H1 (cell line): Measurements from ENCODE around the gene PANX1. TPM values are rescaled to one million over a fixed set of nuclear protein-coding genes. Genes with fewer than 3 reads are reported as not detected.

Experiments
- CTCF ChIA-PET: fragments of 300-600 bp; sonication (Branson Sonifier 250); formaldehyde crosslinking; loops from one replicate; lab custom pipeline; 2021; ENCODE audit not compliant: partially characterized antibody; lab: Charles Lee
- POLR2A ChIA-PET: fragments of 300-600 bp; sonication (Branson Sonifier 250); formaldehyde crosslinking; loops from one replicate; lab custom pipeline; 2021; ENCODE audit warnings: inconsistent platforms; ENCODE audit not compliant: partially characterized antibody; lab: Charles Lee
- DNase-seq, 2 experiments: peaks; one replicate each; pipeline versions ENCODE4 v3.0.0 to v3.0.0-alpha.2; 2010 to 2022; ENCODE audit warnings: low spot score in 2 of 2, low read depth in 1 of 2, mixed read lengths in 1 of 2
- FAIRE-seq: peaks from 2 replicates; lab custom pipeline; 2011; peaks lifted over from hg19 to GRCh38; lab: Jason Lieb, UNC
- H2AFZ ChIP-seq: 2 replicates; pipeline ENCODE4 v1.8.1; 2012; ENCODE audit warnings: low read length, inconsistent platforms
- H2AK5ac ChIP-seq: 2 replicates; pipeline ENCODE4 v1.6.1; 2013; ENCODE audit warnings: low read depth, low read length
- H2BK120ac ChIP-seq: replicated peaks from 2 replicates; pipeline ENCODE3; 2013; ENCODE audit warnings: low read depth, low read length, inconsistent platforms
- H2BK12ac ChIP-seq: 2 replicates; pipeline ENCODE4 v1.6.1; 2013; ENCODE audit warnings: low read depth, low read length
- H2BK15ac ChIP-seq: 2 replicates; pipeline ENCODE4 v1.6.1; 2013; ENCODE audit warnings: low read length
- H2BK20ac ChIP-seq: 2 replicates; pipeline ENCODE4 v1.6.1; 2013; ENCODE audit warnings: low read length
- H2BK5ac ChIP-seq: 2 replicates; pipeline ENCODE4 v1.6.1; 2013; ENCODE audit warnings: low read depth, low read length
- H3K14ac ChIP-seq: 2 replicates; pipeline ENCODE4 v1.6.1; 2013; ENCODE audit warnings: inconsistent platforms; ENCODE audit not compliant: insufficient read length
- H3K18ac ChIP-seq: 2 replicates; pipeline ENCODE4 v1.6.1; 2013; ENCODE audit warnings: low read length; ENCODE audit errors: extremely low read depth
- H3K23ac ChIP-seq: 2 replicates; pipeline ENCODE4 v1.6.1; 2013; ENCODE audit warnings: inconsistent platforms; ENCODE audit not compliant: insufficient read length
- H3K23me2 ChIP-seq: 2 replicates; pipeline ENCODE4 v1.6.1; 2013; ENCODE audit warnings: low read depth, low read length
- H3K27ac ChIP-seq: 2 replicates; pipeline ENCODE4 v1.6.1; 2011; ENCODE audit warnings: low read depth, low read length, inconsistent platforms
- H3K27me3 ChIP-seq, 4 experiments: replicated peaks in 1 of 4; 1 replicate in 1 of 4; 2 replicates in 3 of 4; pipeline versions ENCODE4 v1.6.1 to v1.8.1; 2011 to 2013; ENCODE audit warnings: low read length in 3 of 4, mild to moderate bottlenecking in 3 of 4, inconsistent platforms in 2 of 4, mixed read lengths in 2 of 4, moderate library complexity in 1 of 4; ENCODE audit not compliant: control insufficient read depth in 3 of 4, insufficient read depth in 3 of 4; ENCODE audit errors: extremely low read depth in 1 of 4
- H3K36me3 ChIP-seq, 4 experiments: 2 replicates each; pipeline versions ENCODE4 v1.6.1 to v1.8.1; 2011 to 2013; ENCODE audit warnings: mild to moderate bottlenecking in 4 of 4, low read length in 3 of 4, moderate library complexity in 2 of 4, control low read depth in 1 of 4, inconsistent platforms in 1 of 4; ENCODE audit not compliant: insufficient read depth in 4 of 4, control insufficient read depth in 2 of 4
- H3K4ac ChIP-seq: replicated peaks from 2 replicates; pipeline ENCODE3; 2013; ENCODE audit warnings: low read length, low read depth, mixed read lengths, inconsistent platforms; ENCODE audit not compliant: insufficient read length
- H3K4me1 ChIP-seq, 4 experiments: replicated peaks in 1 of 4; 1 replicate in 1 of 4; 2 replicates in 3 of 4; pipeline versions ENCODE4 v1.6.1 to v1.8.1; 2011 to 2013; ENCODE audit warnings: low read length in 3 of 4, inconsistent platforms in 2 of 4, mixed read lengths in 1 of 4; ENCODE audit not compliant: insufficient read depth in 4 of 4, control insufficient read depth in 3 of 4
- H3K4me2 ChIP-seq, 2 experiments: 2 replicates each; pipeline versions ENCODE4 v1.6.1 to v1.8.1; 2011 to 2013; ENCODE audit warnings: low read depth in 2 of 2, low read length in 2 of 2, control low read depth in 1 of 2, inconsistent platforms in 1 of 2, mild to moderate bottlenecking in 1 of 2; ENCODE audit not compliant: insufficient read depth in 1 of 2
- H3K4me3 ChIP-seq, 4 experiments: fragments of 200-600, 300-600 bp in 1 of 4; sonication (generic), shearing (Covaris generic), sonication (Bioruptor Twin) in 1 of 4; 2 replicates each; pipeline versions ENCODE4 v1.5.1 to v1.8.1; 2011 to 2016; ENCODE audit warnings: low read length in 4 of 4, low read depth in 3 of 4, control low read depth in 2 of 4, inconsistent platforms in 2 of 4, mild to moderate bottlenecking in 2 of 4, mixed read lengths in 1 of 4, moderate library complexity in 1 of 4; ENCODE audit not compliant: insufficient read depth in 2 of 4; ENCODE audit errors: extremely low read depth in 1 of 4
- H3K56ac ChIP-seq: replicated peaks from 2 replicates; pipeline ENCODE3; 2013; ENCODE audit warnings: low read depth, mild to moderate bottlenecking, mixed read lengths, low read length, inconsistent platforms; ENCODE audit not compliant: insufficient read length
- H3K79me1 ChIP-seq: 2 replicates; pipeline ENCODE4 v1.6.1; 2013; ENCODE audit warnings: low read depth, low read length, control low read depth
- H3K79me2 ChIP-seq, 2 experiments: 2 replicates each; pipeline versions ENCODE4 v1.6.1 to v1.8.1; 2012 to 2013; ENCODE audit warnings: low read length in 2 of 2, mild to moderate bottlenecking in 2 of 2, inconsistent platforms in 1 of 2; ENCODE audit not compliant: insufficient read depth in 2 of 2, control insufficient read depth in 1 of 2
- H3K9ac ChIP-seq, 4 experiments: replicated peaks in 1 of 4; 1 replicate in 1 of 4; 2 replicates in 3 of 4; pipeline versions ENCODE4 v1.6.1 to v1.8.1; 2011 to 2013; ENCODE audit warnings: low read depth in 3 of 4, low read length in 3 of 4, control low read depth in 2 of 4, mild to moderate bottlenecking in 2 of 4, moderate library complexity in 2 of 4, inconsistent platforms in 1 of 4; ENCODE audit errors: extremely low read depth in 1 of 4
- H3K9me3 ChIP-seq, 2 experiments: 2 replicates each; pipeline versions ENCODE4 v1.6.1 to v1.8.1; 2012 to 2013; ENCODE audit warnings: mild to moderate bottlenecking in 2 of 2, moderate library complexity in 2 of 2, control low read depth in 1 of 2, inconsistent platforms in 1 of 2, low read depth in 1 of 2, low read length in 1 of 2, mixed read lengths in 1 of 2; ENCODE audit not compliant: insufficient read depth in 2 of 2
- H4K20me1 ChIP-seq, 2 experiments: replicated peaks in 1 of 2; 2 replicates each; pipeline versions ENCODE3 to v1.8.1; 2011 to 2013; ENCODE audit warnings: inconsistent platforms in 2 of 2, low read length in 2 of 2, mild to moderate bottlenecking in 1 of 2; ENCODE audit not compliant: insufficient read depth in 2 of 2, control insufficient read depth in 1 of 2
- H4K5ac ChIP-seq: 2 replicates; pipeline ENCODE4 v1.6.1; 2013; ENCODE audit warnings: low read length, low read depth, mixed read lengths, inconsistent platforms; ENCODE audit not compliant: insufficient read length
- H4K8ac ChIP-seq: 2 replicates; pipeline ENCODE4 v1.8.0; 2013; ENCODE audit warnings: mild to moderate bottlenecking, moderate library complexity, low read length, inconsistent platforms; ENCODE audit not compliant: insufficient read depth; ENCODE audit errors: extremely low read depth
- H4K91ac ChIP-seq: replicated peaks from 2 replicates; pipeline ENCODE3; 2013; ENCODE audit warnings: low read length, mixed read lengths, inconsistent platforms; ENCODE audit not compliant: insufficient read length
- BRCA1 ChIP-seq: IDR thresholded peaks from 2 replicates; pipeline ENCODE4 v1.6.1; 2012; ENCODE audit warnings: low read depth, low read length, improper control_type of control experiment
- CHD1 ChIP-seq: IDR thresholded peaks from 2 replicates; pipeline ENCODE4 v1.6.1; 2012; ENCODE audit warnings: low read depth, low read length, improper control_type of control experiment
- E2F6 ChIP-seq: IDR thresholded peaks from 2 replicates; pipeline ENCODE4 v1.6.1; 2012; ENCODE audit warnings: inconsistent platforms
- FOSL1 ChIP-seq: IDR thresholded peaks from 2 replicates; pipeline ENCODE4 v1.6.1; 2011; ENCODE audit warnings: mild to moderate bottlenecking, low read depth, low read length, moderate library complexity; ENCODE audit not compliant: insufficient read depth
- KDM4A ChIP-seq: IDR thresholded peaks from one replicate; pipeline ENCODE4 v1.7.1; 2012; ENCODE audit warnings: low read depth, mild to moderate bottlenecking, moderate library complexity, low read length, inconsistent platforms; ENCODE audit not compliant: severe bottlenecking
- WGBS, 2 experiments: shearing (Covaris generic) in 1 of 2; methylation state at CpG; one replicate each; pipeline versions ENCODE4 v1.1.6 to v1.1.7; 2013 to 2015; ENCODE audit warnings: low lambda C conversion rate in 2 of 2, mixed read lengths in 2 of 2, inconsistent platforms in 1 of 2, low coverage in 1 of 2, missing lambda C conversion rate in 1 of 2; ENCODE audit not compliant: insufficient replicate concordance in 2 of 2, insufficient coverage in 1 of 2, insufficient read length in 1 of 2; ENCODE audit errors: extremely low coverage in 1 of 2, missing lambda C conversion rate in 1 of 2; 5-methylcytosine and 5-hydroxymethylcytosine counted together
- polyA plus RNA-seq, 7 experiments: library from polyadenylated mRNA; depleted of rRNA in 3 of 7; stranded (reverse) in 5 of 7; unstranded in 2 of 7; fragments of >200 nt in 5 of 7; fragments of 200-250 nt in 2 of 7; gene quantifications; 1 replicate in 5 of 7; 2 replicates in 1 of 7; 4 replicates in 1 of 7; pipeline versions ENCODE4 v1.2.1 to v1.2.3, GENCODE V29; 2011 to 2013; ENCODE audit warnings: missing spikeins in 2 of 7, mixed read lengths in 2 of 7
- total RNA-seq: library from RNA; stranded (reverse); fragmentation: NEBNext Ultra II Directional; extraction: Animal tissue kit (Norgen Biotek cat#: 25700); gene quantifications from 2 replicates; pipeline ENCODE4 v1.2.1, GENCODE V29; 2021

PANX1 gene
- total and polyA plus RNA-seq, 2 of the 8 experiments (the other 6 are each of a cell fraction or from before 2014, with no cell fraction given) = 15.9 to 35.2 TPM

- Histone ChIP-seq H2BK12ac (no peak overlapping the region), H3K79me2 (peaks cover 64 to 98% of the 10 kb centered on the region in 2 experiments), H3K27me3 (no peaks in the 10 kb centered on the region), H4K20me1 (peaks cover 44 to 52% of the 10 kb centered on the region in 2 experiments), H3K14ac (no peak overlapping the region), H3K9me3 (no peaks in the 10 kb centered on the region), H3K23me2 (peaks cover 6% of the 10 kb centered on the region), H3K27ac (no peak overlapping the region), H4K8ac (no peak overlapping the region), H4K5ac (no peak overlapping the region), H3K4me2 (no peak overlapping the region; a peak in 1 of 4 replicates), H3K23ac (no peak overlapping the region), H2BK5ac (no peak overlapping the region), H4K91ac (no peak overlapping the region), H3K18ac (no peak overlapping the region), H3K36me3 (peaks cover 0 to 4% (median 0%) of the 10 kb centered on the region in 4 experiments; a peak in 1 of 8 replicates), H2AK5ac (no peak overlapping the region), H3K4ac (no peak overlapping the region), H3K9ac (no peak overlapping the region; a peak in 1 of 7 replicates), H2AFZ (no peak overlapping the region), H3K56ac (no peak overlapping the region), H3K79me1 (peaks cover 26% of the 10 kb centered on the region), H2BK120ac (no peak overlapping the region), H2BK15ac (no peak overlapping the region), H3K4me1 (peaks cover 10 to 33% (median 20%) of the 10 kb centered on the region in 4 experiments), H2BK20ac (no peak overlapping the region), H3K4me3 (no peak overlapping the region)
- DNase-seq (no peak), FAIRE-seq (no peak)
- CTCF ChIA-PET = interaction anchor here (1.3 to 3.9 kb wide), 4 partner anchors 10 to 240 kb away, joined by 3 to 19 read pairs (median 4); no protein-coding TSS in a partner anchor
- POLR2A ChIA-PET = interaction anchor here (0.7 to 1.5 kb wide), 2 partner anchors 15 to 28 kb away, joined by 3 to 4 read pairs; no protein-coding TSS in a partner anchor
- WGBS, 2 experiments = 85% methylated on average over 9 of the region's 10 CpGs; no CpG with 5 or more reads in 1 of the 2 experiments
- TF ChIP-seq E2F6 = no peak
- no peak for TF ChIP-seq CHD1
- TF ChIP-seq KDM4A = no peak
- no peak for TF ChIP-seq BRCA1
- TF ChIP-seq FOSL1 = no peak
These were observed 6.2 kb downstream of the PANX1 start for GRCh38 chr11:94134651-94135512.
